ENCODE data around the gene NPDC1.
"Not testable (repeated sequence)": the region's sequence is repeated elsewhere in the genome, so short reads cannot be mapped to it uniquely, and the experiment has no call there.

The NPDC1 gene

DNA sequence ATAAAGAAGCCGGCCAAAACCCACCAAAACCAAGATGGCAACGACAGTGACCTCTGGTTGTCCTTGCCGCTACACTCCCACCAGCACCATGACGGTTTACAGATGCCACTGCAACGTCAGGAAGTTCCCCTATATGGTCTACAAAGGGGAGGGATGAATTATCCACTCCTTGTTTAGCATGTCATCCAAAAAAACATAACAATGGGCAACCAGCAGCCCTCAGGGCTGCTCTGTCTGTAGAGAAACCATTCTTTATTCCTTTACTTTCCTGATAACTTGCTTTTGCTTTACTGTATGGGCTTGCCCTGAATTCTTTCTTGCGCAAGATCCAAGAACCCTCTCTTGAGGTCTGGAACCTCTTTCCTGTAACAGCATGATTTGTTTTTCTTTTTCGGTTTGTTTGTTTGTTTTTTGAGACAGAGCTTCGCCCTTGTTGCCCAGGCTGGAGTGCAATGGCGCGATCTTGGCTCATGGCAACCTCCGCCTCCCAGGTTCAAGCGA is 29.3 kb upstream of the NPDC1 start:
- no peak for DNase-seq (ENCODE audit: low spot score)

DNA sequence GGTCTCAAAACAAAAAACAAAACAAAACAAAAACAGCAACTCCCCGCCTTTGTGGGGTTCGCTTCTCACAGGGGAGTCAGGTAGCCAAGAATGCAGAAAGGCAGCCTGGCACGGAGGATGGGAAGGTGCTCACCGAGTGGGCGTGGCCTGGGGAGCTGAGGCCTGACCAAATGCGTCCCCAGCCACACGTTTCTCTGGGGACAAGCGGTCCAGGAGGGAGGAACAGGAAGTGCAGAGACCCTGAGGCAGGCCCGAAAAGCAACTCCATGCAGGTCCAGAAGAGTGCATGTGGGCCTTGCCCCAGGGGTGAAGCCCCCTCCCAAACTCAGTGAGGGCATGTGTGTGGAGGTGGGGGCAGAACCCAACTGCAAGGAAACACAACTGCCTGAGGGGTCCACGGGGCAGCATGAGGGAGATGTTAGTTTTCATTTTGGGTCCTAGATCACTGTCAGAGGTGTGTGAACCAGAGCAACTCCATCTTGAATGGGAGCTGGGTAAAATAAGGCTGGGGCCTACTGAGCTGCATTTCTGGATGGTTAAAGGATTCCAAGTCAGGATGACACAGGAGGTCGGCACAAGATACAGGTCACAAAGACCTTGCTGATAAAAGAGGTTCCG is 28.8 kb upstream of the NPDC1 start:
- DNase-seq (ENCODE audit: low spot score), result no peak

DNA sequence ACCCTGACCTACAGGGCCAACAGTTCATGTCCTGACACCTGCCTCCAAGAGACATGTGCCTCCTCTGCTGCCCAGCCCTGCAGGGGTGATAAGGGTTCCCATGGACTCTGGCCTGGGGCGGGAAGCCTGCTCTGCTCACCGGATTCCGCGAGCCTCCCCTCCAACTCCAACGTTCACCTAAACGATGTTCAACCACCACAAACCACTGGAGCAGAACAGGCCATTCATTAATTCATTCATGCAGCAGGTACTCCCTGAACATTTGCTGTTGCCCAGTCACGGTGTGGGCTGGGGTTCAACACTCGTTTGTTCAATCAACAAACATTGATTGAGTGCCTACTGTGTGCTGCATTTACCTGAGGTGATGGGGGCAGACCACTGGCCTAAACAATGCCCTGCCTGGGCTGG is 28.0 kb upstream of the NPDC1 start:
- DNase-seq (ENCODE audit: low spot score), result no peak

DNA sequence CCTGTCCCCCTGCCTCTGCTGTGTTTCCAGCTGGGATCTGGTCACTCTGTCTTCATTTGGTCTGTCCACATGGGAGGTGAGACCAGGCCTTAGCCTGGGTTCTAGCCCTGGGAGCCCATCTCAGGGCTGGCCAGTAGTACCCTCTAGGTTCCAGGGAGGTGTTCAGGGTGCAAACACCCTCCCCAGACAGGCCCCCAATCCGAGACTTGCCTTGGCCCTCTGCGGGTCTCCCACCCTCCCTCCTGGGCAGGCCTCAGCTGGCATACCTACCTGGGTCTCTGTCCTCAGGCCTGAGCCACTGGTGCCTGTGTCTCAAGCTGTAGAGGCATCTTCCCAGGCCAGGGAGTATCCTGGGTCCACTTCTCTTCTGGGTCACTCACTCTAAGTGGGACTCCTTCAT is 25.3 kb upstream of the NPDC1 start:
- no peak for DNase-seq (ENCODE audit: low spot score)

DNA sequence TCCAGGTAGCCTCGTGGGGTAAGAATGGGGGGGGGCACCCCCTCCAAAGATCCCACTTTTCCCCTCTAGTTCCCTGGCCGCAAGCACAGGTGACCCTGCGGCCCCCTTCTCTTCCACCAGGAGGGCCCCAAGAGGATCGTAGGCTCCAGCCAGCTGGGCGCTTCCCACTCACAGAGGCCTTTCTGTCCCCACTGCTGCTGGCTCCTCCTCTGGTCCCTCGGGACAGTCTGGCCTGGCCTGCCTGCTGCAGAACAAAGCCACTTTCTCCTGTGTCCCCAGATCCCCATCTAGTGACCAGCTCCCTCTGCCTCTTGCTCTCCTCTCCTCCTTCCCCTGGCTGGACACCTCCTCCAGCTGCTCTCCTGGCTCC is 24.9 kb upstream of the NPDC1 start:
- no peak for DNase-seq (ENCODE audit: low spot score)

DNA sequence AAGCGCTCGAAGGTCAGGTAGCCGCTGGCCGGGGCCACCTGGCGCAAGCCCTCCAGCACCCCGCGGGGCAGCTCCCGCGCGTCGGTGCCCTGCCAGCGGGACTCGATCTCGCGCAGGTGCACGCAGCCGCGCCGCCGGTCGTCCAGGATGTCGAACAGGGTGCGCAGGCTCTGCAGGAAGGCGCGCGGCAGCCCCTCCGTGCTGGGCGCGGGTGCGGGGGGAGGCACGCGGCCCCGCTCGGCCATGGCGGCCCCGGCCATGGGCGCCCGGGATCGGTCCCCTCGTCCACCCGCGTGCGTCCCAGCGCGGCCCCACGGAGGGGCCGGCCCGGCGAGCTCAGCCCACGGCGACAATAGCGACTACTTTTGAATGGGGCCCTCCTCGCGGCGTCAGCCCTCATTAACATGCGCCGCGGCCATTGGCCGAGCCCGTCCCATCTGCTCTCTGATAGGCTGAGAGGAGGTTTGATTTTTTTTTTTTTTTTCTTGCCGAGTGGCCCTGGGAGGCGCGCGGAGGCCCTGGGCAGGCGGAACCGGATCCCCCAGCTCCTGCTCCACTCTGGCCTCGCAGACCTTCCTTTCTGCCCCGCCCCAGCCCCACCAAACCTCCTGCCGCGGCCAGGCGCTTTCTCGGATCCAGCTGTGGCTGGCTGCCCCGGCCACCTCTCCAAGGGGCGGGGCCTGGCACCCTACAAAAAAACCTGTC is 24.4 kb upstream of the NPDC1 start, which contains the start of gene SAPCD2:
Gene SAPCD2, minus strand, starts transcription at position 357 of the 705 bp plus-strand sequence. Its CDS starts 97 bp downstream, at position 260.
- peak; percentile 92 for DNase-seq (ENCODE audit: low spot score)

DNA sequence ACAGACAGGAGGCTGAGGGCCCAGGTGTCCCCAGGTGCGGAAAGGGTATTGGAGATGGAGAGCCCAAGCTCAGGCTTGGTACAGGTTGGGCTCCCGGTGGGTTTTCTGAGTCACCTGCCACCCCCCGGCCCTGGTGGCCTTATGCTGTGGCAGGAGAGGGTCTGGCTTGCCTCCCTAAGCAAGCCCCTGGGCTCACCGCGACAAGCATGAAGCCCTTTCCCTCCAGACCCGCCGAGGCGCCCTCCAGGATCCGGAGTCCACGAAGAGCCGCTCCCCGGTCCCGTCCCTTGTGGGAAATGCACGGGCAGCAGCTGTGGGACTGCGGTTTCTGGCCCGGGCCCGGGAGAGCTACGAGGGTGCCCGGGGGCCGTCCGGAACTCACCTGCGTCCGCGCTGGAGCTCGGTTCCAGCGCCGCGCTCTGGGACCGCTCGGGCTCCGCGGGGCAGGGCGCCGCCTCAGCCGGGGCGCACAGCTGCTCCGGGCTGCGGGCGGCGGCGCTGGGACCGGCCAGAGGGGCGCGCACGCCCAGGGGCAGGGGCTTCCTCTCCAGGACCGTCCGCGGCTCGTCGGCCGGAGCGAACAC is 23.6 kb upstream of the NPDC1 start:
- no peak for DNase-seq (ENCODE audit: low spot score)

DNA sequence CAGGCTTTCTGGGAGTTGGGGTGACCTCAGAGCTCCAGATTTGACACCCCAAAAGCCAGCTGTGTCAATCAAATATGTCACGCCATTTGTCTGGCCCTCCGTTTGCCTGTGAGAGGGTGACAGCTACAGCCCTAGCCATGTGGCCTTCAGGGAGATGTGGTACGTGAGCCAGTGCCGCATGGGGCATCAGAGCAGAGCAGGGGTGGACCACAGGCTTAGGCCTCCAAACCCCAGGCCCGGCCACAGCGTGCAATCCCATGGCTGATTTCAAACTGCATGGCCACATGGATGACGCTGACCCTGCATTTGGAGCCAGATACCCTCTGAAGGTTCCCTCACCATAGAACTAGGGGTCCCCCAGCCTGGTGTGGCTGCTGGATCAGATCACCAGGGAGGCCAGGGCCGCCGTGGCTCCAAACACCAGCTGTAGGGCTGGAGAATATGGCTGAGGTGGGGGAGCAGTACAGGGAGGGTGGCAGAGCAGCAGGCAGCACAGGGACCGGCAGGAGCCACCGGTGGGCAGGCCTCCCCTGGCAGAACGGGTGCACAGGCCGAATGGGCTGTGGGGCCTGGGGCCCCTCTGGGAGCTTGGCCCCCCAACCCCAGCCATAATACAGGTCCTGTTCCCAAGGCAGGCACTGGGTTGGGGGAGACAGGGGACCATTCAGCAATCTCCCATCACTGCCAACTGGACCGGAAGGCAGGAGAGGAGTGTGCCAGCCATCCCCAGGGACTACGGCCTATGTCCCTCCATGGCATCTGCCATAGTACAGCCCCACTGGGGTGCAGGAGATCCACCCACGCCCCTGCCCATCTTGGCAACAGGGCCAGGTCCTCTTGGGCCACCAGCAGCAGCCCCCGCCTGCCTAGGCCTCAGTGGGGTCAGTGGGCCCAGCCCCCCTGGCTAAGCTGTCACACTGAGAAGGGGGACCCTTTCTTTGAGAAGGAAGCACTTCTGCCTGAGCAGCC is 22.8 kb upstream of the NPDC1 start:
- DNase-seq (ENCODE audit: low spot score), result no peak

DNA sequence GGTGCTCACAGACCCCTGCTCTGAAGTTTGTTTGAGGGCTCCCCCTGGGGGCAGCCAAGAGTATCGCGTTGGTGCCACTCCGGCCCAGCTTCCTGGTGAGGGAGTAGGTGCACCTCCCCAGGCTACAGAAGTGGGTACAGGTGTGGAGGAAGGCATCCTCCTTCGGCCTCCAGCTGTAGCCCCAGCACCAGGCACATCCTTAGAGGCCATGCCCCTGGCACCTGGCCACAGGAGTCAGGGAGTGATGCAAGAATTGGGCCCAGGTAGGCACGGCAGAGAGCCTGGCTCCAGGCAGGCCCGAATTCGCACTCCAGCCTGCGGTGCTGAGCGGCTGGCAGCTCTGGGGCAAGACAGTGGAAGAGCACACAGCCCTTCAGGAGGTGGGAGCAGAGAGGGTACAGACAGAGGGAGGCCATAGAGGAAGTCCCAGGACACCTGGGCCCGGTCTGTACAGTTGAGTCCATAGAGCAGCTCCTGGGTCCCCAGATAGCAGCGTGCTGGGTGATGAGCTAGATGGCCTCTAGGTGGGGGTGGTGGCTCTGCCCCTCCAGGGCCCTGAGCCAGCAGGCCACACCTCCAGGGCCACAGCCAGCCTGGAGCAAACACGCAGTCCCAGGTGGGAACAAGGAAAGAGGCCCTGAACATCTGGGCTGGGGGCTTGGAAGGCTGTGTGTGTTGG is 22.0 kb upstream of the NPDC1 start:
- peak; percentile 82 for DNase-seq (ENCODE audit: low spot score)

DNA sequence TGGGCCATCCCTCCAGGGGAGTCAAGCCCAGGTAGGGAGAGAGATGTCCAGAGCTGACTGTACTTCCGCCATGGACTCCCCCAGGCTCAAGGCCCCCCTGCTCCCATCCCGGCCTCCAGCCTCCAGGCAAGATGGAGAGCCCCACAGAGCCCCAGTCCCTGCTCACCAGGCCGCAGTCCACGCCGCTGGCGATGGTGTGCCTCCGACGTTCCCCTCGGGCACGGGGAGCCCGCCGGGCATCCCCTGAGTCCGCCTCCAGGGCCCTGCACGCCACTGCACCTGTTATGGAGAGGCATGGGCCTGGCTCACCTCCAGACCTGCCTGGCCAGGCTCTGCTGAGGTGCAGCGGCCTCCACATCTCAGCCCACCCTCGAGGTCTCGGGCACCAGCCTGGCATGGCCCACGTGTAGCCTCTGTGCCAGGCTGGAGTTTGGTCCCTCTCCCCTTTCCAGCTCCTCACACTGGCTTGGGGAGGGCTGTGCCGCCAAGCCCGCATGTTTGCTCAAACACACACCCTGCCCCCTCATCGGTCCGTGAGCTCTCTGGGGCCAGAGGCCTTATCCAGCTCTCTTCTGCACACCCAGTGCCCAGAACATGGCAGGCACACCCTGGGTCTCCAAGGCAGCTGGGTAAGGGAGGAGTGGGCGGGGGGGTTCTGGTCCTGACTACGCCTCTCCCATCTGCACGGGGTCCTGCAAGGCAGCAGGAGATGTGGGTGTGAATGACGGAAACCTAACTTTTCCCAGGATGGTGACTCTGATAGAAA is 20.3 kb upstream of the NPDC1 start:
- no peak for DNase-seq (ENCODE audit: low spot score)

DNA sequence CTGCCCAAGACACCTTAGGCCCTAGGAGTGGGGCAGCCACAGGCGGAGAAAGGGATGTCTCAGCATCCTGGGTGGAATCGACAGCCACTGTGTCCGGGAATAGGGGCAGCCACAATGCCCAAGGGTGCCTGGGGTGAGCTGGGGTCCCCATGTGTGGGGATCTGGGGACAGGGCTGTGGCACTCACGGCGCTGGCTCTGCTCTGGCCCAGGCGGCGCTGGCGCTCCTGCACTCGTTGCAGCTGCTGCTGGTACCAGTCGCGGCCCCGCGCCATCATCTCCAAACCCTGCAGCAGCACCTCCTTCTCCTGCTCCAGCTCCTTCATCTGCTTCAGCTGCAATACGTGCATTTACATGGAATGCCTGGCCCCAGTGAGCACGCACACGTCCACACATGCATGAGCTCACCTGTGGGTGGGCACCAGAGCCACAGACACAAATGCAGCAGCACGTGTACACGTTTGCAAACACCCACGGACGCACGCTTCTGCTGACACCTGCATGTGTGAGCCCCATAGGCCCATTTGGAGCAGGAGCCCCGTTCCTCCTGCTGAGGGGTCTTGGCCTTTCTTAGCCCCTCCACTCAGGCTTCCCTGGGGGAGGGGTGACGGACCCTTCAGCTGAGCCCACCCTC is 19.5 kb upstream of the NPDC1 start:
- DNase-seq (ENCODE audit: low spot score), result no peak

DNA sequence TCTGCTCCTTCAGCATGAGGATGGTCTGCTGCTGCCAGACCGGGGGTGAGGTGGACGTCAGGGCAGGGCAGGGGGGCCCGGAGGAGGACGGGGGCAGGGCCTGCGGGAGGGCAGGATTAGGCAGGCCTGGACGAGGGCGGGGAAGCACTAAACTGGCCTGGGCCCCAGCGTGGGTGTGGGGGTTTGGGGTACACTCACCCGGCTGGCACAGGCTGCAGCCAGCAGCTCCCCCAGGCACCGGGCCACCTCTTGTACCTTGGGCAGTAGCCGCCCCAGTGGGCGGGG is 18.8 kb upstream of the NPDC1 start:
- DNase-seq (ENCODE audit: low spot score), result no peak

DNA sequence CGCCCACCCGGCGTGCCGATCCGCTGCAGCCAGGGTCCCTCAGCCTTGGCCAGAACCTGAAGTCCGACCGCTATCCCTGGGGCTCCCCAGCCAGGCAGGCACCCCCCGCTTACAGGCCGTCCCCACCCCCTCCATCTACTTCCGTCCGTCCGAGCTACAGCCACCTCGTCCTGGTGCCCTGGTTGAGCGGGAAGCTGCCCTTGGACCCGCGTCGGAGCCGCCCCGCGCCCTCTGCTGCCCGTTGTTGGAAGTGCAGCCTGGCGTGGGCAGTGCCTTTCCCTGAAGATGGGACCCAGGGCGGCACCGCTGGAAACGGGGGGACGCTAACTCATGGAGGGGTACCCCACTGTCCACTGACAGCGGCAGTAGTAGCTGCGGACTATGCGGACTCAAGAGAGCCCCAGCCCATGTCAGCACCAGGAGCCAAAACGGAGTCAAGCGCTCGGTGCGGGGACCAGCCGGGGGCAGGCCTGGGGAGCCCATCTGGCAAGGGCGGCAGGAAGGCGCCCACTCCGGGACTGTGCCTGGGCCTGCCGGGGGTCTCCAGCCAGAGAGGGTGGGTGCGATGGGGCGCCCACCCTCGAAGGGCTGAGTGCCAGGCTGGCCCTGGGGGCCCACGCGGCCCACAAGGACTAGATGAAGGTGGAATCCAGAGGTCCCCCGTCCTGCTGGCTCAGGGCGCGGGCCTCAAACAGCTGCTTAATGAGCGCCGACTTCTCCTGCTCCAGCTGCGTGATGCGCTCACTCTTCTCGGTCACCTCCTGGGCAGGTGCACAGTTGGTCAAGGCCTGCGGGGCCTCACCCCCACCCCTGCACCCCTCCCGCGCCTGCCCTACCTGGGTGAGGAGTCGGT is 18.3 kb upstream of the NPDC1 start:
- no peak for DNase-seq (ENCODE audit: low spot score)

DNA sequence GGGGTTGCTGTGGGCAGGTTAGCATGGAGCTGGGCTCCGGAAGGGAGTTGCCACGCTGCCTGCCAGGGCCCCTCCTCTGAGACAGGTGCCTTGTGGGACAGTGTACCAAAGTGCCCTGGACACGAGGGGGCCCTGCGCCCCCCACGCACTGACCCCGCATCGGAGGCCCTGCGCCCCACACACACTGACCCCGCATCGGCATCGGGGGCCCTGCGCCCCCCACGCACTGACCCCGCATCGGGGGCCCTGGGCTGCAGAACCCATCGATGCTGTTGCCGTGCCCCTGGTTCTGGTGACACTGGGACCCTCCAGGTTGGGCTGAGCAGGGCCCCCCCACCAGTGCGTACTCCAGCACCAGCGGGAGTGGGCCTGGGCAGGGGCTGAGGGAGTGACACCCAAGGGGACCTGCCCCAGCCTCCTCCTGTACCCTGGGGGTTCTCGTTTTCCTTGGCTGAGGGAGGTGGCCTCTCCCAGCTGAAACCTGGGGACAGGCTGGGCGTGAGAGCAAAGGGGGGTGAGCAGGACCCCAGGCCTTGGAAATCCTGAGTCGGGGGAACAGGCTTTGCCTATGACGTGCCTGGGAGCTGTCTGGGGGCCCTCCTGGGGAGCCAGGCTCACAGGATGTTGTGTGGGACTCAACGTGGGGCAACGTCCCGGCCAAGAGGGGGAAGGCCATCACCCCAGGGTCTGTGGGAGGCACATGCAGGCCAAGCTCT is 17.5 kb upstream of the NPDC1 start:
- no peak for DNase-seq (ENCODE audit: low spot score)

DNA sequence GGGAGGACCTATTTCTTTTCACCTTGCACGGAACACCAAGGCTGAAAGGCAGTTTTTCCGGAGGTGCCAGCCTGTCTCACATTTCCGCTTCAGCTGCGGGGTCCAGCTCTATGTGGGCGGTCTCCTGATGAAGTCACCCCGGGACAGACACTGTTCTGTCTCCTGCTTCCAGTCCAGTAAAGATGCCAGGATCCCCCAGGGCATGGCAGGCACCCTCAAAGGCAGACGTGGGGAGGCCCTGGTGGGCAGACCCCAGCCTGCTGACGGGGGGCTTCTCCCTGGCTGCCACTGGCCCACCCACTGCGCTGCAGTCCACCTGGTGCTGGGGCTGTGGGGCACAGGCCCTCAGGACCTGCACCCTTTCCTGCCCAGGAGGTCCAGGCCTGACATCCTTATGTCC is 16.8 kb upstream of the NPDC1 start:
- not testable (repeated sequence) for DNase-seq (ENCODE audit: low spot score)

DNA sequence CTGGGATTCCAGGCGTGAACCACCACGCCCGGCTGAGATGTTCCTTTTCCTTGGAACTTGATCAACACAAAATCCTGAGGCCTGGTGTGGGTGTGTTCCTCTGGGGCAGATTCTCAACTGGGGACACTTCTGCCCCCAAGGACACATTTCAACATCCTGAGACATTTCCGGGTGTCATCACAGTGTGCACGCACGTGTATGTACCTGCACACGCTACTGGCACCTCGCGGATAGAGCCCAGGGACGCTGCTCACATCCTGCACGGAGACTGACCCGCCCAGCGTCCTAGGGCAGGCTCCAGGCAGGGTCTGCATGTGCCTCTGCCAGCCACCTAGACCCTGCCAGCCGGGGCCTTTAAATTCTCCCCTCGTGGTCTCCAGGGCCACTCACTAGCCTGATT is 16.4 kb upstream of the NPDC1 start:
- no peak for DNase-seq (ENCODE audit: low spot score)

DNA sequence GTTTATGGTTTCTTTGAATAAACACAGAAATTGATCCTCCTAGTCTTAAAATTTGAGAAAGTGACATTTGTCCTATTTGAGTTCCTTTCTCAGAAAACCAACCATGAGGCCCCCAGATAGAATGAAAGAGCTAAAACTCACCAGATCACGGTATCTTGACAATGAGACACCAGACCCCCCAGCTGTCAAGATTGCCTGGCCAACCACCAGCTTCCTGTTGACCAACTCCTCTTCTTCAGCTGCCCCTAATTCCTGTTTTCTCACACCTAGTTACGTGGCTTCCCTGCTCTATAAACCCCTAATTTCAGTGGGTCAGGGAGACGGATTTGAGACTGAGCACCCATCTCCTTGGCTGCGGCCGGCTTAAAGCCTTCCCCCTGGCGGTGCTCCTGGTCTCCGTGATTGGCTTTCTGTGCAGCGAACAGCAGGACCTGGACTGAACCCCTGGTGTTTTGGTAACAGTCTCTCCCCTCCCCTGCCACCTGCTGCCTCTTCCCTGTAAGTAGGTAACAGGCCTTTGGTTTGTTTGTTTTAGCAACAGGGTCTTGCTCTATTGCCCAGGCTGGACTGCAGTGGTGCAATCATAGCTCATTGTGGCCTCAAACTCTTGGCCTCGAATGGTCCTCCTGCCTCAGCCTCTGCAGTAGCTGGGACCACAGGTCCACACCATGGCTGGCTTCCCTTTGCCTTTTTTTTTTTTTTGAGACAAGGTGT is 12.7 kb upstream of the NPDC1 start:
- no peak for DNase-seq (ENCODE audit: low spot score)

DNA sequence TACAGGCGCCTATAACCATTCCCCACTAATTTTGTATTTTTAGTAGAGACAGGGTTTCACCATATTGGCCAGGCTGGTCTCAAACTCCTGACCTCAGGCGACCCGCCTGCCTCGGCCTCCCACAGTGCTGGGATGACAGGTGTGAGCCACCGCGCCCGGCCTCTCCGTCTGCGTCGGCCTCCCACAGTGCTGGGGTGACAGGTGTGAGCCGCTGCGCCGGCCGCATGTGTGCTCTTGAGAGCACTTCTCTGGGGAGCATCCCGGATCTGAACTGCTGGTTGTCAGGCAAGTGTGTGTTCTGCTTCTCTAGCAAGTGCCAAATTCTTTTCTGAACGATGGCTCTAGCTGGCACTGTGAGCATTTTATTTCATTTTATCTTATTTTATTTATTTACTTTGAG is 11.6 kb upstream of the NPDC1 start:
- no peak for DNase-seq (ENCODE audit: low spot score)

Data from LoVo (cell line).